Placental epithelial cell (primary cell): Measurements from ENCODE around the gene PLA2G2D. TPM values are rescaled to one million over a fixed set of nuclear protein-coding genes. Genes with fewer than 3 reads are reported as not detected.

ENCODE experiments used
- total RNA-seq: library from RNA; depleted of rRNA; stranded (reverse); fragments of >200 nt; gene quantifications from 2 replicates; pipeline ENCODE4 v1.2.3, GENCODE V29; 2012

Gene PLA2G2D
- not detected in 2 replicates for total RNA-seq

GRCh38 chr1:20119347-20119746, at the start of gene PLA2G2D:
Gene PLA2G2D, minus strand, starts transcription at chr1:20119536. Its CDS starts 38 bp downstream, at chr1:20119498.

DNA sequence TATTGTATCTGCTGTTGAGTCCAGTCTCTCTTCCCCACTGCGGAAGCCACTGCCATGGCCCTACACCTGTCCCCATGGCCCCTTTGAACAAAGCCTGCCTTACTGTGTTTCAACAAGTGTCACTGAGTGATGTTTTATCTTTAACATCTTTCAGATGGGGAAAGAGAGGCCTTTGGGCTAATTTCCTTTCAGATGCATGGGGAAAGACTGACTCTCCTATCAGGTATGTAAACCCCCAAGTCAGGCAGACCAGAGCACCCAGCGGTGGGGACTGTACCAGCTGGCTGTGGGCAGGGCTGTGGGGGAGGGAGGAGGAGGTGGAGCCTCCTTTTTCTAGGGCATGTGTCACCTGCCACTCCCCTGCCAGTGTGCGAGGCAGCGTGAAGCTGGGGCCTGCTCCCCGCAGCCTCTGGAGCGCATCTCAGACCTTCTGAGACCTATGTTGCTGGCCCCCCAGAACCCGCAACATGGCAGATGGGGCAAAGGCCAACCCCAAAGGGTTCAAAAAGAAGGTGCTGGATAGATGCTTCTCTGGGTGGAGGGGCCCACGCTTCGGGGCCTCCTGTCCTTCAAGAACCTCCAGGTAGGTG, 19.7 kb upstream of the PLA2G2D start, which contains the start of gene PLA2G2F:
TSS of gene PLA2G2F (plus strand) at position 363 of the 590 bp plus-strand sequence. CDS start at position 468, 105 bp downstream.

GRCh38 chr1:20069874-20070273, 49.5 kb downstream of the PLA2G2D start, which contains the start of gene PLA2G5:
Gene PLA2G5, plus strand, starts transcription at chr1:20070194. Its CDS starts 14,637 bp downstream, at chr1:20084831.

Other genes with a start within 250 kb of the PLA2G2D start
- 11.4 and 11.5 TPM in 2 replicates for gene OTUD3, start 237.1 kb downstream of the PLA2G2D start, total RNA-seq
- not detected in 2 replicates for gene PLA2G2E, start 195.9 kb downstream of the PLA2G2D start, total RNA-seq
- gene PLA2G2A, start 139.9 kb downstream of the PLA2G2D start, total RNA-seq = not detected in 2 replicates
- gene PLA2G5, start 49.3 kb downstream of the PLA2G2D start, total RNA-seq = not detected in 2 replicates
- gene PLA2G2F, start 19.8 kb upstream of the PLA2G2D start, total RNA-seq = under 0.01 TPM in 1 of 2 replicates, not detected in the other
- 0.39 and 0.43 TPM in 2 replicates for gene UBXN10, start 66.6 kb upstream of the PLA2G2D start, total RNA-seq
- not detected in 2 replicates for gene PLA2G2C, start 67.0 kb upstream of the PLA2G2D start, total RNA-seq
- not detected in 2 replicates for gene VWA5B1, start 171.3 kb upstream of the PLA2G2D start, total RNA-seq